CD4-positive, alpha-beta T cell (primary cell): ENCODE results near the gene CDH12. TPM values are rescaled to one million over a fixed set of nuclear protein-coding genes. Genes with fewer than 3 reads are reported as not detected.

Experiments
- ATAC-seq: fragments of 200-7000 bp; cut with Tn5 transposase; one replicate; pipeline ENCODE4 v1.10.0; 2022; ENCODE audit warnings: mild to moderate bottlenecking; ENCODE audit not compliant: poor library complexity
- CTCF ChIA-PET: fragments of 350-600 bp; sonication (Branson Sonifier 250); formaldehyde crosslinking; loops from one replicate; lab custom pipeline; 2021; ENCODE audit warnings: antibody characterized with exemption, inconsistent platforms; lab: Charles Lee
- POLR2A ChIA-PET: fragments of 350-600 bp; sonication (Branson Sonifier 250); formaldehyde crosslinking; loops from one replicate; lab custom pipeline; 2021; ENCODE audit warnings: antibody characterized with exemption, inconsistent platforms; lab: Charles Lee
- DNase-seq, 14 experiments: peaks; one replicate each; pipeline ENCODE4 v3.0.0-alpha.2; 2013 to 2020; ENCODE audit warnings: mixed read lengths in 2 of 14
- H3K27ac ChIP-seq, 2 donors: one replicate each; pipeline versions ENCODE4 v1.5.1 to v1.7.0; 2013; ENCODE audit warnings: low read length in 2 of 2, low read depth in 1 of 2, mild to moderate bottlenecking in 1 of 2
- H3K27me3 ChIP-seq, 2 experiments: 1 replicate in 1 of 2; 2 replicates in 1 of 2; pipeline versions ENCODE4 v1.6.1 to v1.7.0; 2013; ENCODE audit warnings: low read length in 2 of 2, control low read depth in 1 of 2, mild to moderate bottlenecking in 1 of 2, moderate library complexity in 1 of 2; ENCODE audit not compliant: insufficient read depth in 2 of 2, control insufficient read depth in 1 of 2
- H3K36me3 ChIP-seq: one replicate; pipeline ENCODE4 v1.6.1; 2013; ENCODE audit warnings: low read length, control low read depth; ENCODE audit not compliant: insufficient read depth
- H3K4me1 ChIP-seq: one replicate; pipeline ENCODE4 v1.6.1; 2013; ENCODE audit warnings: low read length, control low read depth; ENCODE audit not compliant: insufficient read depth
- H3K4me3 ChIP-seq: one replicate; pipeline ENCODE4 v1.5.1; 2013; ENCODE audit warnings: mild to moderate bottlenecking, low read length, moderate library complexity
- H3K9me3 ChIP-seq, 2 experiments: 1 replicate in 1 of 2; 2 replicates in 1 of 2; pipeline versions ENCODE4 v1.6.1 to v1.7.0; 2013; ENCODE audit warnings: low read length in 2 of 2, mild to moderate bottlenecking in 2 of 2, control low read depth in 1 of 2, moderate library complexity in 1 of 2; ENCODE audit not compliant: control insufficient read depth in 1 of 2, insufficient read depth in 1 of 2
- H3K27ac Mint-ChIP-seq: one replicate; pipeline ENCODE4 v1.8.0; 2020; ENCODE audit warnings: mixed read lengths
- H3K27me3 Mint-ChIP-seq: one replicate; pipeline ENCODE4 v1.8.0; 2021; ENCODE audit warnings: mixed read lengths
- H3K36me3 Mint-ChIP-seq: one replicate; pipeline ENCODE4 v1.8.0; 2021; ENCODE audit warnings: low read depth, mixed read lengths
- H3K4me1 Mint-ChIP-seq: one replicate; pipeline ENCODE4 v1.8.0; 2021; ENCODE audit warnings: low read depth, mixed read lengths
- H3K4me3 Mint-ChIP-seq: one replicate; pipeline ENCODE4 v1.8.0; 2020; ENCODE audit warnings: mild to moderate bottlenecking, mixed read lengths
- H3K9me3 Mint-ChIP-seq: one replicate; pipeline ENCODE4 v1.8.0; 2020; ENCODE audit warnings: mixed read lengths
- intact Hi-C, 2 experiments: fragments of 100-400 bp; cut with DNase I in 1 of 2; cut with micrococcal nuclease in 1 of 2; formaldehyde crosslinking; loops; one replicate each; pipeline versions ENCODE4 v1.15.1 to v1.9.0; 2023 to 2025; cut with DNase I, micrococcal nuclease
- total RNA-seq, 174 experiments: library from RNA in 2 of 174; stranded (reverse) in 2 of 174; gene quantifications; one replicate each; pipeline ENCODE4 v1.2.3 and lab custom pipeline; 2021 to 2026
- TF ChIP-seq, protein P1 (sequence below): fragments of 200-600 bp; IDR thresholded peaks from one replicate; pipeline ENCODE4 v1.8.0; 2022; ENCODE audit warnings: antibody characterized with exemption, mild to moderate bottlenecking

The CDH12 gene
- total RNA-seq, 2 experiments from 2014 or later: not detected

DNA sequence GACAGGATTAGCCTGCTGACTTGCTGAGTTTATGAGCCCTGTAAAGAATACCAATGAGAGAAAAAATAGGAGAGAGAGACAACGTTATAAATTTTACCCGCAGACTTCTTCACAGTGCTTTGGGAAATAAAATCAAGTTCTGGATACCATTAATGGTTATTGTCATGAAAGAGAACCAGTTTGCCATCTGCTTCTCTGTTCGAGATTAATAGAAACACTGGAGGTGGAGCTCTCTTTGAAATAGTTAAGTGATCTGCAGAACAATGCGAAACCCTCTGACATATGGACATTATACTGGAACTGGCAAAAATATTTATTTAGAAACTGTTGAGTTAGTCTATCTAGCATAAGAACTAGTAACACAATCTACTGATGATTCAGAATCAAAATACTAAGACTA, 500.7 kb downstream of the CDH12 start:
- no peak for DNase-seq
- Mint-ChIP-seq H3K4me1 (no peaks in the 10 kb centered on the region), H3K9me3 (peaks cover 12% of the 10 kb centered on the region), H3K36me3 (no peaks in the 10 kb centered on the region), H3K4me3 (no peak overlapping the region), H3K27me3 (no peaks in the 10 kb centered on the region), H3K27ac (no peak overlapping the region)
- ChIA-PET POLR2A (no interaction called here), CTCF (no interaction called here)
- no peaks in the 10 kb centered on the region for H3K27me3 ChIP-seq
- no peak overlapping the region for H3K4me3 ChIP-seq
- TF ChIP-seq, protein P1, sequence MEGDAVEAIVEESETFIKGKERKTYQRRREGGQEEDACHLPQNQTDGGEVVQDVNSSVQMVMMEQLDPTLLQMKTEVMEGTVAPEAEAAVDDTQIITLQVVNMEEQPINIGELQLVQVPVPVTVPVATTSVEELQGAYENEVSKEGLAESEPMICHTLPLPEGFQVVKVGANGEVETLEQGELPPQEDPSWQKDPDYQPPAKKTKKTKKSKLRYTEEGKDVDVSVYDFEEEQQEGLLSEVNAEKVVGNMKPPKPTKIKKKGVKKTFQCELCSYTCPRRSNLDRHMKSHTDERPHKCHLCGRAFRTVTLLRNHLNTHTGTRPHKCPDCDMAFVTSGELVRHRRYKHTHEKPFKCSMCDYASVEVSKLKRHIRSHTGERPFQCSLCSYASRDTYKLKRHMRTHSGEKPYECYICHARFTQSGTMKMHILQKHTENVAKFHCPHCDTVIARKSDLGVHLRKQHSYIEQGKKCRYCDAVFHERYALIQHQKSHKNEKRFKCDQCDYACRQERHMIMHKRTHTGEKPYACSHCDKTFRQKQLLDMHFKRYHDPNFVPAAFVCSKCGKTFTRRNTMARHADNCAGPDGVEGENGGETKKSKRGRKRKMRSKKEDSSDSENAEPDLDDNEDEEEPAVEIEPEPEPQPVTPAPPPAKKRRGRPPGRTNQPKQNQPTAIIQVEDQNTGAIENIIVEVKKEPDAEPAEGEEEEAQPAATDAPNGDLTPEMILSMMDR: no peak
- ATAC-seq: no peak
- no peak overlapping the region for H3K27ac ChIP-seq
- H3K9me3 ChIP-seq: peaks cover 0 to 3% of the 10 kb centered on the region in 2 experiments
- intact Hi-C loops: no loop called here
- no peaks in the 10 kb centered on the region for H3K36me3 ChIP-seq
- no peaks in the 10 kb centered on the region for H3K4me1 ChIP-seq

DNA sequence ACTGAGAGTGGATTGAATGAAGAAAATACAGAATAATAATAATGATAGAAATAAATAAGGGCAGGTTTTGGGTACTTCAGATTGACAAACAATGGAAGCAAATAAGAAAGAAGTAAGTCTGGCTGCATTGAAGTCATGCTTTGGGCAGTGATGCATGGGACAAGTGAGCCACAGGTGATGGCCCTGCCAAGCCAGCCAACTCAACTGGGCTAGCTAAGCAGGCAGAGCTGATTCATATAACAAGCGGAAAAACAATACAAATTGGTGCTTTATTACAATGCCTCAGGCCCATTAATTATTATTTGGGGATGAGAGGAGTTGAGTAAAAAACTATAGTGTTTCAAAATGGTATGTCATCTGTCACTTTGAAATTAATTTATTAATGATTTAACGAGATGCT, 502.0 kb downstream of the CDH12 start:
- H3K27me3 Mint-ChIP-seq: no peaks in the 10 kb centered on the region
- H3K4me1 ChIP-seq: no peaks in the 10 kb centered on the region
- H3K9me3 Mint-ChIP-seq: peaks cover 16% of the 10 kb centered on the region
- DNase-seq: no peak
- intact Hi-C loops: no loop called here
- H3K4me1 Mint-ChIP-seq: no peaks in the 10 kb centered on the region
- no peak overlapping the region for H3K4me3 ChIP-seq
- CTCF ChIA-PET: interaction anchor here (0.6 kb wide), 1 partner anchor 534 kb away, joined by 3 read pairs; no protein-coding TSS in a partner anchor
- no peaks in the 10 kb centered on the region for H3K27me3 ChIP-seq
- POLR2A ChIA-PET: no interaction called here
- no peak overlapping the region for H3K27ac Mint-ChIP-seq
- no peak overlapping the region for H3K27ac ChIP-seq
- no peak for ATAC-seq
- H3K36me3 Mint-ChIP-seq: no peaks in the 10 kb centered on the region
- H3K9me3 ChIP-seq: peaks cover 0 to 3% of the 10 kb centered on the region in 2 experiments
- TF ChIP-seq, protein P1: no peak
- no peaks in the 10 kb centered on the region for H3K36me3 ChIP-seq
- no peak overlapping the region for H3K4me3 Mint-ChIP-seq

DNA sequence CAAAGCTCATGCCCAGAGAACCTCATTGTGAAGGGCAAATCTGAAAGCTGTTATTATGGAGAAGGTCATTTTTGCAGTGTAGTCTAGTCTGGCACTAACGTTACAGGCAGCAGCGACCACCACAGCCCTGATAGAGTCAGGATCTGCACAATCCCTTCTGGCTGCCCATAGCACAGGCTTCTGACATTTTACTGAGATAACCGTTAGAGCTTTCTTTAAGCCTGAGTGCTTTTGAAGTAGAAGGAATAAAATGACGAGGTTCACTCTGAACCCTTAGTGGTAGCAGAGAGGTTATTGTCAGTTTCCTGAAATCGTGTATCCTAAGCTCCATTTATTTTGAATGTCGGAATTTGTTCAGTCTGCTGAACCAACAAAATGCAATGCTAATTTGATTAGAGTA, 505.1 kb downstream of the CDH12 start:
- POLR2A ChIA-PET: no interaction called here

More for the DNA sequence above, 505.1 kb downstream of the CDH12 start:
- peaks cover 0 to 3% of the 10 kb centered on the region in 2 experiments for H3K9me3 ChIP-seq
- no peaks in the 10 kb centered on the region for H3K4me1 ChIP-seq
- CTCF ChIA-PET: no interaction called here
- TF ChIP-seq, protein P1: no peak
- no peak overlapping the region for H3K27ac ChIP-seq
- Mint-ChIP-seq H3K27ac (no peak overlapping the region), H3K4me1 (no peaks in the 10 kb centered on the region), H3K27me3 (no peaks in the 10 kb centered on the region), H3K9me3 (peaks cover 14% of the 10 kb centered on the region), H3K4me3 (no peak overlapping the region), H3K36me3 (no peaks in the 10 kb centered on the region)
- no peaks in the 10 kb centered on the region for H3K27me3 ChIP-seq
- no peaks in the 10 kb centered on the region for H3K36me3 ChIP-seq
- ATAC-seq (no peak), DNase-seq (no peak)
- no peak overlapping the region for H3K4me3 ChIP-seq
- intact Hi-C loops: no loop called here
